Glomerular visceral epithelial cell (primary cell): ENCODE data around the gene VARS1.
"Not testable (repeated sequence)": the region's sequence is repeated elsewhere in the genome, so short reads cannot be mapped to it uniquely, and the experiment has no call there.

ENCODE experiments used
- DNase-seq: peaks from one replicate; pipeline ENCODE4 v3.0.0-alpha.2; 2016; ENCODE audit errors: extremely low spot score

The VARS1 gene

DNA sequence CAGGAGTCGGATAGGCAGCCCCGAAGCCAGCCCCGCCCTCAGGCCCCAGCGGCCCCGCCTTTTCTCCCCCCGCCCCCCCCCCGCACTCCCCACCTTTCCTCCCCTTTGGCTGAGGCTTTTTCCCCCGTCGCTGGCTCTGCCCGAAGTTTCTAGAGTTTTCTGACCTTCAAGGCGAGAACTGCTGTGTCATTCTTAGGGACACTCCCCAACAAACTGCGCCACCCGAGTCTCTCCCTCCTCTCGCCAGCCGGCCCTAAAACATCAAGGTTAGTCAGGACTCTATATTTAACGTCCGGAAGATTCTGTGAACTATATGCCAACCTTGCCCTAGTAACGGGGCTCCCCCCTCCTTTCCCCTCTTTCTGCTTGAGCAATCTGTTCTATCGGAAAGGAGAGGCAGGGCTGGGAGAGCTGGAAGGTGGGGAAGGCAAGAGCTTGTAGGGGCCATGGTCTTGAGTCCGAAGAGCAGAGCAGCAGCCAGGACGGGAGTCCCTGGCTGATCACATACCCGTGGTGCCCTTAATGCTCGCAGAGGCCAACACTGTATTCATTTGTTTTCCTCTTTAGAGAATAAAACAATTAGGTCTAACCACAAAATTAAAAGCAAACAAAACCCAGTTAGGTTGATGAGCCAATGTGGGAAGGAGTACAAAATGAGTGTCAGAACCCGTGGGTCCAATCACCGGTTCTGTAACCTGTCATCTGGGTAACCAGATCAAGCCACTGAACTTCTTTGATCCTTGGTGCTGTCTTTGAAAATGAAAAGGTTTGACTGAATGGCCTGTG lies 26.7 kb upstream of the VARS1 start:
- peak; percentile 74 for DNase-seq

DNA sequence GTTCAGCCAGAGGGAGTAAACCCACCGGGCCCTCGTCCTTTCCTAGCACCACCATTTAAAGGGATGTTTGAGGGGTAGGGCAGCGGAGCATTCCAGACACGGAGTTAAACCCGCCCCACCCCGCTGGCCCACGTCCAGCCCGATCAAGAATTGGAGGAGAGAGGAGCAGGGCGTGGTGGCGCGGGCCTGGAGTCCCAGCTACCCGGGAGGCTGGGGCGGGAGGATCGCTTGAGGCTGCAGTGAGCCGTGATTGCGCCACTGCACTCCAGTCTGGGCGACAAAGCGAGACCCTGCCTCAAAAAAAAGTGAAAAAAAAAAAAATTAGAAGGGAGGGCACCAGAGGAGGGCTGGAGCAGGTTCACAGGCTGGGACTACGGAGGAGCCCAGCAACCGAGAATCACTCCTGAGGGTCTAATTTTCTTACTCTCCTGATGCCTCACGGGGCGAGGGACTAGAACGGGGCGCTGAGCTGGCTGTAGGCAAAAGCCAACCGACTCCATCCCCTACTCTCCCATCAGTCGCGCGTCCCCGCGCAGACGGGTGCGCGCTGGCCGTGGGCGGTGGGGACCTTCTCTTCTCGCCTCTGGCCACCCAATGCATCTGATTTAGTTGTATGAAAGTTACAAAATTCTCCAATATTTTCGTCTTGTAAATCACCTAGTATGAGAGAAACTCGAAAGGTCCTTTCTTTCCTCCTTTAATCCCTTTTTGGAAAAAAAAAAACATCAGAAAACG lies 25.9 kb upstream of the VARS1 start:
- DNase-seq, result peak; percentile 52

DNA sequence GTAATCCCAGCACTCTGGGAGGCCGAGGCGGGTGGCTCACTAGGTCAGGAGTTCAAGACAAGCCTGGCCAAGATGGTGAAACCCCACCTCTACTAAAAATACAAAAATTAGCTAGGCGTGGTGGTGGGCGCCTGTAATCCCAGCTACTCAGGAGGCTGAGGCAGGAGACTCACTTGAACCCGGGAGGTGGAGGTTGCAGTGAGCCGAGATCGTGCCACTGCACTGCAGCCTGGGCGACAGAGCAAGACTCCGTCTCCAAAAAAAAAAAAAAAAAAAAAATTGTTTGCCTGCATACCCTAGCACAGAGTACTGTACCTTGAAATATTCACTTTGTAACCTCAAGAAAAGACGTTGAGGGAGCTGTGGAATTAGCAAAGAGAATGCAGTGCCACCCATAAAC lies 24.8 kb upstream of the VARS1 start:
- not testable (repeated sequence) for DNase-seq

DNA sequence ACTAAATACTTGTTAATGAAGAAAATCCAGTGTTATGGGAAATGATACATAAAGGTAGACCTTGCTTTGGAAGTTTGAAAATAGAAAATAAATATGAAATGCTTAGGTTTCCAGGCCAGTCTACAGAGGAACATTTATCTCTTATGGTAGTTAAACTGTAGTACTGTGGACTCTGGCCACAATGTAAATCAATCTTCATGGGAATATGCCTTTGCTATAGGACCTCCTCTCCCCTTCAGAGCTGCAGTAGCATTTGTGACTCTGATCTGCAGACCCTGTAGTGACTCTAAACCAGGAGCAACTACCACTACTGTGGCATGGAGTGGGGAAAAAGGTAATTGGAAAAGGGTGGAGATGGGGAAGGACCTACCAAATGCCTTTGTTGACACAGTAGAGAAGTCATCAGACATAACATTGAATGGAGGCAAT lies 24.3 kb upstream of the VARS1 start:
- DNase-seq, result no peak

DNA sequence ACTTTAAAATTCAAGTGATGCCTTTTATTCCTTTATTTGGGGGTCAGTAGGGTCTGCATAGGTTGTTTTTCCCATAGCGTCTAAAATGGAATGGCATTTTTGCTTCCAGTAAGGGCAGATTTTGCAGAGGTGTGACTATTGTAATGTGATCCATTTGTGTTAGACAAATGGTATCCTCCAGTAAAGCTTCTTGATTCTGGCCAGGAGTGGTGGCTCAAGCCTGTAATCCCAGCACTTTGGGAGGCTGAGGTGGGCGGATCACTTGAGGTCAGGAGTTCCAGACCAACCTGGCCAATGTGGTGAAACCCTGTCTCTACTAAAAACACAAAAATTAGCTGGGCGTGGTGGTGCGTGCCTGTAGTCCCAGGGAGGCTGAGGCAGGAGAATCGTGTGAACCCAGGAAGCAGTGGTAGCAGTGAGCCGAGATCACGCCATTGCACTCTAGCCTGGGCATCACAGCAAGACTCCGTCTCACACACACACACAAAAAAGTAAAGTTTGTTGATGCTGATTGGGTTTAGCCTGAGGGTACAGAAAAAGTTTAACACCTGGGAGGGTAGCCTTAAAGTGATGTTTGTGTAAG lies 22.5 kb upstream of the VARS1 start:
- DNase-seq, result not testable (repeated sequence)

DNA sequence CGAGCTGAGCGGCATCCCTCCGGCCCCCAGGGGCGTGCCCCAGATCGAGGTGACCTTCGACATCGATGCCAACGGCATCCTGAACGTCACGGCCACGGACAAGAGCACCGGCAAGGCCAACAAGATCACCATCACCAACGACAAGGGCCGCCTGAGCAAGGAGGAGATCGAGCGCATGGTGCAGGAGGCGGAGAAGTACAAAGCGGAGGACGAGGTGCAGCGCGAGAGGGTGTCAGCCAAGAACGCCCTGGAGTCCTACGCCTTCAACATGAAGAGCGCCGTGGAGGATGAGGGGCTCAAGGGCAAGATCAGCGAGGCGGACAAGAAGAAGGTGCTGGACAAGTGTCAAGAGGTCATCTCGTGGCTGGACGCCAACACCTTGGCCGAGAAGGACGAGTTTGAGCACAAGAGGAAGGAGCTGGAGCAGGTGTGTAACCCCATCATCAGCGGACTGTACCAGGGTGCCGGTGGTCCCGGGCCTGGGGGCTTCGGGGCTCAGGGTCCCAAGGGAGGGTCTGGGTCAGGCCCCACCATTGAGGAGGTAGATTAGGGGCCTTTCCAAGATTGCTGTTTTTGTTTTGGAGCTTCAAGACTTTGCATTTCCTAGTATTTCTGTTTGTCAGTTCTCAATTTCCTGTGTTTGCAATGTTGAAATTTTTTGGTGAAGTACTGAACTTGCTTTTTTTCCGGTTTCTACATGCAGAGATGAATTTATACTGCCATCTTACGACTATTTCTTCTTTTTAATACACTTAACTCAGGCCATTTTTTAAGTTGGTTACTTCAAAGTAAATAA lies 21.8 kb upstream of the VARS1 start:
- not testable (repeated sequence) for DNase-seq

DNA sequence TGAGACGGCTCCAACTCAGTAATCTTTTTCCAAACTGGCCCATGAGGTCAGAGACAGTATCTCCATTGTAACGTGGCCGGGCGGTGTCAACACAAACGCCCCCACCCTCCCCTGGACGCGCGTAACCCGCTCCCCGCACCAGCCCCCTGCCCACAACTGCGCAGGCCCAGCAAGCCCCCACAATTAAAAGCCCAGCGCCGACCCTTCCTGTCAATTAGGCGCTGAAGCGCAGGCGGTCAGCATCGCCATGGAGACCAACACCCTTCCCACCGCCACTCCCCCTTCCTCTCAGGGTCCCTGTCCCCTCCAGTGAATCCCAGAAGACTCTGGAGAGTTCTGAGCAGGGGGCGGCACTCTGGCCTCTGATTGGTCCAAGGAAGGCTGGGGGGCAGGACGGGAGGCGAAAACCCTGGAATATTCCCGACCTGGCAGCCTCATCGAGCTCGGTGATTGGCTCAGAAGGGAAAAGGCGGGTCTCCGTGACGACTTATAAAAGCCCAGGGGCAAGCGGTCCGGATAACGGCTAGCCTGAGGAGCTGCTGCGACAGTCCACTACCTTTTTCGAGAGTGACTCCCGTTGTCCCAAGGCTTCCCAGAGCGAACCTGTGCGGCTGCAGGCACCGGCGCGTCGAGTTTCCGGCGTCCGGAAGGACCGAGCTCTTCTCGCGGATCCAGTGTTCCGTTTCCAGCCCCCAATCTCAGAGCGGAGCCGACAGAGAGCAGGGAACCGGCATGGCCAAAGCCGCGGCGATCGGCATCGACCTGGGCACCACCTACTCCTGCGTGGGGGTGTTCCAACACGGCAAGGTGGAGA lies 19.7 kb upstream of the VARS1 start, which contains the start of the genes HSPA1A and HSPA1L:
TSS of gene HSPA1A (plus strand) at position 519 of the 814 bp plus-strand sequence. CDS start at position 733, 214 bp downstream.
TSS of gene HSPA1L (minus strand) at position 259 of the 814 bp plus-strand sequence. CDS start 3,311 bp downstream, outside the sequence.
- peak; percentile 99 for DNase-seq

DNA sequence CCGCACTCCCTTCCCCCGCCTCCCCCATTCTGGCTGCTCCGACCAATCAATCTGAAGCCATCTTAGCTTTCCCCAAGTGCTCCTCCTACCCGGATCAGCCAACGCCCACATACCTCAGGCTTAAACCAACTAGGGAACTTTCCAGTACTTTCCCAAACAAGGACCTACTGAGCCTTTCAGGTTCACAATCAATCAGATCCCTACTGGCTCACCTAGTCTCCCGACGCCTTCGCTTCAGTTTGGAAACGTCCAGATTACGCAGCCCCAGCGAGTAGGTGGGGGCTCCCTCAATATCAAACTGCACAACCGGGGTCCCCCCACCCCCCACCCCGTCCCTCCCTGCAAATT lies 19.1 kb upstream of the VARS1 start:
- DNase-seq, result peak; percentile 98

DNA sequence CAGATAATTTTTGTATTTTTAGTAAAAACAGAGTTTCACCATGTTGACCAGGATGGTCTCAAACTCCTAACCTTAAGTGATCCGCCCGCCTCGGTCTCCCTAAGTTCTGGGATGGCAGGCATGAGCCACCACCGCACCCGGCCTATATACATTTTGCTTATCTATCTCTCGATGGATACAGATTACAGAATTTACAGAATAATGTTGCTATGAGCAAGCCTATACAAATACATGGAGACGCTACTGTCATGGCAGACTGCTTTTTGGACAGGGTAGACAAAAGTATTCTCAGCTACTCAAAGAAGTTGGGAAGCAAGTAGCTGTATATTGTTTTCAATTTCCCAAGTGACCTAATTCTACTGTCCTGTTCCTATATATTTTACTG lies 17.9 kb upstream of the VARS1 start:
- no peak for DNase-seq

DNA sequence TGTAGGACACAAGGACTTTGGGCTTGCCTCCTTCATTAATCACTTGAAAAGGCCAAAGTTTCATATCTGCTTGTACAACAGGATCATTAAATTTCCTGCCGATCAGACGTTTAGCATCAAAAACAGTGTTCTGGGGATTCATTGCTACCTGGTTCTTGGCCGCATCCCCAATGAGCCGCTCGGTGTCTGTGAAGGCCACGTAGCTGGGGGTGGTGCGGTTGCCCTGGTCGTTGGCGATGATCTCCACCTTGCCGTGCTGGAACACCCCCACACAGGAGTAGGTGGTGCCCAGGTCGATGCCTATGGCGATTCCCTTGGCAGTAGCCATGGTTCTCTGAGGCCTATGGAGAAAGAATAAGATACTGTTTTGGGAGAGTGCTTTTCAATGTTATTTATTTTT lies 16.1 kb upstream of the VARS1 start:
- no peak for DNase-seq

DNA sequence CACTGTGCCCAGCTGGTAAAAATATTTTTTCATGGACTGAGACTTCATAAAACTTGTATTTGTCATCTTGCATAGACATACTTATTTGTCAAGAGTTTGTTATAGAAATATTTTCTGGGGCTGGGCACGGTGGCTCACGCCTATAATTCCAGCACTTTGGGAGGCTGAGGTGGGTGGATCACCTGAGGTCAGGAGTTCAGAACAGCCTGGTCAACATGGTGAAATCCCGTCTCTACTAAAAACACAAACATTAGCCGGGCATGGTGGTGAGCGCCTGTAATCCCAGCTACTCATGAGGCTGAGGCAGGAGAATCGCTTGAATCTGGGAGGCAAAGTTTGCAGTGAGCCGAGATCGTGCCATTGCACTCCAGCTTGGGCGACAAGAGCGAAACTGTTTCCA lies 13.0 kb upstream of the VARS1 start:
- not testable (repeated sequence) for DNase-seq

DNA sequence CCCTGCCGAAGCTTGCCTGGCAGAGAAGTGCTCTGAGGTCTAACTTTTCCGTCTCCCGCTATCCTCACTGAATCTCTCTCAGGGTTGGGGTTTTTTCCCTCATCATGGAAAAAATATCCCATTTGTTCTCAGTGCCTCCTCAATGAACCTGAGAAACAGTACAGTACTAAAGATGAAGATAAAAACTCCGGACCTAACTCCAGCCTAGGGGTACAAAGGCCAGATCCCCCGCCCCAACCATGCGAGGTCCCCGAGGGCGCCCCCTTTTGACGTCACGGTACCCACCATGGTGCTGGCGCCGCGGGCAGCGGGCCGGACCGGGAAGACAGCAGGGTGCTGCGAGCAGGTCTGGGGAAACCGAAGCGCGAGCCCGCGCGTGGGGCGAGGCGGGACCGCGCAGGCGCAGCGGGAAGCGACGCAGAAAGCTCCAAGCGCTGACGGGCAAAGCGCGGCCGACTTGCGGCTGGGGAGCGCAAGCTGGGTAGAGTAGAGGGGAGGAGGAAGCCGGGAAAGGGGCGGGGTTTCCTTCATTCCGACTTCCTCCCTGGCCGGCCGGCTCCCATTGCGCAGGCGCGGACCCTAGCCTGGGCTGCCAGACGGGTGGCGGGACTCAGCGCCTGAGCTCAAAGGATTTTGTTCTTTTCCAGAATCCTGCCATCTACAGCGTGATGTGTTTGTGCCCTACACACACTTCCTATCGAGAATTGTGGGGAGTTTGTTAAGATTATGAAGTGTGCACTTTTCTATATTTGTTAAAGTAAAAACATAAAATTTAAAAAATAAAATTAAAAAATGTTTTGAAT lies 11.1 kb upstream of the VARS1 start, which contains the start of gene LSM2:
TSS of gene LSM2 (minus strand) at position 497 of the 803 bp plus-strand sequence. CDS start at position 288, 209 bp downstream.
- DNase-seq, result peak; percentile 99

DNA sequence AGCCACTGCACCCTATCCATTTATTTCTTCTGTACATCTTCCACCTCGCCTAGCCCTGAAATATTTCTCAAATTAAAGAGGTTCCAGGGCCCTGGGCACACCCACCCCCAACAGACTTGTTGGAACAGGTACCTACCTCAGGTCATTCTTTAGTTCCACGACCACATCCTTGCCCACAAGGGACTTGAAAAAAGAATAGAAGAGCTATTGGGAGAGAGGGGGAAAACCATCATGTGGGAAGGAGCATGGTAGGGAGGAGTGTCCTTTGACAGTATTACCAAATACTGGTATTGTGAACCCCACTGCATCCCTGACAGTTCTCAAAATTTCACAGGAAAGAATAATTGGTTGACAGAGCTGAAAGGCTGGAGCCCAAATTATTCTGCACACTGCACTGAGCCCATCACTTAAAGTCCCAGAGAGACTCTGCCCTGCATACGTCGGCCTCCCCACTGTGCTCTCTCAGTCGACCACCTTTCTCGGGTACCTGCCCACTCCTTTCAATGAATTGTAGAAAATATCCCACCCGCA lies 10.5 kb upstream of the VARS1 start:
- no peak for DNase-seq

DNA sequence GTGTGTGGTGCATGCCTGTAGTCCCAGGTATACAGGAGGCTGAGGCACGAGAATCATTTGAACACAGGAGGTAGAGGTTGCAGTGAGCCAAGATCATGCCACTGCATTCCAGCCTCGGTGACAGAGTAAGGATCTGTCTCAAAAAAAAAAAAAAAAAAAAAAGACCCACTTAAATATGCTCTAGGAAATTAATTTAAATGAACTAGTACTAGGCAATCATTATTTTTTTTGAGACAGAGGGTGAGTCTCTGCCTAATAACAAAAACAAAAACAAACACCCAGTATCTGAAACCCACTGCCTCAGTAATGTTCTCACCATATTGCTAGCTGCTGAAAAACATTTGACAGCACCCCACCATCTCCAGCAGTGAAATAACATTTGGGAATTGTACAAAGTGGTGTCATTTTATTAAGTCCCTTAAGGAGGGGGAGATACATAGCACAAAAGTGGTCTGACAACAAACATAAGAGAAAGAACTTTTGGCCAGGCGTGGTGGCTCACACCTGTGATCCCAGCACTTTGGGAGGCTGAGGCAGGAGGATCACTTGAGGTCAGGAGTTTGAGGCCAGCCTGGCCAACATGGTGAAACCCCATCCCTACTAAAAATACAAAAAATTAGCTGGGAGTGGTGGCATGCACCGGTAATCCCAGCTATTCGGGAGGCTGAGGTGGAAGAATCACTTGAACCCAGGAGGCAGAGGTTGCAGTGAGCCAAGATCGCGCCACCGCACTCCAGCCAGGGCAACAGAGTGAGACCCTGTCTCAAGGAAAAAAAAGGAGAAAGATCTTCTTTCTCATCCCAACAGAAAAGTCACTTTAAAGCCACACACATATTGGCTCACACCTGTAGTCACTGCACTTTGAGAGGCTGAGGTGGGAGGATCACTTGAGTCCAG lies 5.7 kb upstream of the VARS1 start:
- DNase-seq, result not testable (repeated sequence)

DNA sequence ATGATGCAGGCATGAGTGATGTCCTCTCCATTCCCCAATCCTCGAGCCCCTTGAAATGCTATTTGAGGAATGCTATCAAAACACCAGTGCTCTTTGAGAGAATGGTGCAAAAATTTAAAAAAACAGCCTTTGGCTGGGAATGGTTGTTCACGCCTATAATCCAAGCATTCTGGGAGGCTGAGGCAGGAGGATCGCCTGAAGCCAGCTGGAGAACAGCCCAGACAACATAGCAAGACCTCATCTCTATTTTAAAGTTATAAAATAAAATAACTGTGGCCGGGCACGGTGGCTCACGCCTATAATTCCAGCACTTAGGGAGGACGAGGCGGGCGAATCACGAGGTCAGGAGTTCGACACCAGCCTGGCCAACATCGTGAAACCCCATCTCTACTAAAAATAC lies 4.2 kb upstream of the VARS1 start:
- DNase-seq, result no peak

DNA sequence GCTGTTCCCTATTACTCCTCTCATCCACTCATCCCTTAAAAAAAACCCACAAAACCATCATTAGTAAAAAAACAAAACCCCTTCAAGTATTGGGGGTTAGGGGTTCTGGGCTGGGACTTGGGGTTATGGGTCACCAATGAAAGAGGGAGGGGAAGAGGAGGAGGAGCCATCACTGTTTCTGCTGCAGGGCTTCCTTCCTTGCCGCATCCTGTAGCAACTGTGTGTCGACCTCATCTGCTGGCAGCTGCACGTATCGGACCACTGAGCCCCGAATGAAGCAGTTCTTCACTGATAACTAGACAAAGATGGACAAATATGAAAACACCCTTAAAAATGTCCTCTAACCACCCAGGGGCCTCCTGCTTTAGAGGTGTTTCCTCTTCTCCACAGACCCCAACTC lies 2.0 kb upstream of the VARS1 start:
- DNase-seq, result no peak

DNA sequence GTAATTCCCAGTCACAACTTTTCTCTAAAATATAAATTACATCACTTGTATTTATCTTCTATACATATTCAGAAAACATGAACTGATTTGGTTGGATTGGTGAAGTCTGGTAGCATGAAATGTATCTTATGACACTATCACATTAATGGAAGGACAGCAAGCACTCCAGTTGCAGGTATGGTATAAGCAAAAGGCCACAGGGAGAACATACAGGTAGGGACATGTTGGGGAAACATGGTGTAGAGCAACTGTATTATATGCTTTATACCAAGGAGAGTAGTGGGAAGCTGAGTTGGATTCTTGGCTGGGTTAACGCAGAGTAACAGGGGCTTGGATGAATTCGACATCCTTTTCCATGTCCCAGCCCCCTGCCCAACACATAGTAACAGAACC lies 1.4 kb upstream of the VARS1 start:
- DNase-seq, result no peak

DNA sequence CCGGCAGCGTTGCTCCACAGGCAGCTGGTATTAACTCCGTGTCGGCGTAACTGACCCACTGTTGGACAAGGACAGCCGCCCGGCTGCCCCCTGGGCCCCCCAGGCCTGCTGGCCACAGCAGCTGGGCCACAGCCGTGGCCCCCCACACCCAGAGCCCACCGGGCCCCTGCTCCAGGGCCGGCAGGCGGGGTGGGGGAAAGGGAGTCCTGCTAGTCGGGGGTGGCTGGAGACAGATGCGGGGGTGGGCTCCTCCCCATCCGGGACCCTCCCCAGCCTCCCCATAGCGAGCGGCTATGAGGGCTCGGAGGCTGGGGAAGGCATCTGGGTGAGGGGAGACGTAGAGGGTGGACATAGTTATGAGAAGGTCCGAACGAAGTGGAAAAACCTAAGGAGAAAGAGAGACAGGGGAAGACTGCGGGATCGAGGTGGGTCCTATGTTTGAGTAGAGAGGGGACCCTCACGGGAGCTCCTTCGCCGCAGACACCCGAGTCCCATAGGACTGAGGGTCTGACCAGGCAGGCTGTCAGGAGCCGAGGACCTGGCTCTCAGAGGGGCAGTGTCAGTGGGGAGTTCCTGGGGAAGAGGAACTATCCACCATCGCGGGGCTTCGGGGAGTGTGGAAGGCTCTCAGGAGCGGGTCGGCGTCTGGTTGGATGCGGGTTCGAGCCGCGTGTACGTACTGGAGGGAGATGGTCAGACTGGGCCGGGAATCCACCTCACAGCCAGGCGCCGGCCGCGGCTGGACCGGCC lies 511 bp downstream of the VARS1 start:
- DNase-seq, result no peak
